Measurements from ENCODE around the gene NLRC5.

NLRC5 gene

GRCh38 chr16:57027067-57027466 is 37.7 kb downstream of the NLRC5 start:
- DNase-seq (ENCODE audit: low spot score): no peak

DNA sequence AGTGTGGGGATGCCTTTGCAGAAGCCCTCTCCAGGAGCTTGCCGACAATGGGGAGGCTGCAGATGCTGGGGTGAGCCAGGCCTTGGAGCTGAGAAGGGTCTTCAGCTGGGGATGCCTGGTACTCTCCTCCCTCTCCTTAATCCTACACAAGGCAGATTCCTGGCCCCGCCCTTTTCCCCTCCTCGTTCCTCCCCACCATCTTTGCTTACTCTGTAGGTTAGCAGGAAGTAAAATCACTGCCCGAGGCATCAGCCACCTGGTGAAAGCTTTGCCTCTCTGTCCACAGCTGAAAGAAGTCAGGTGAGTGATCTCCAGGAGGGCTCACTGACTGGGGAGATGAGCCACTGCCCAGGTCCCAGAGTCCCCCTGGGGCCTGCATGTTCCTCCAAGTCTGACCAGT is 38.7 kb downstream of the NLRC5 start:
- no peak for DNase-seq (ENCODE audit: low spot score)

- DNase-seq (ENCODE audit: low spot score): peak; percentile 37
Measured at GRCh38 chr16:57029161-57030160, 40.1 kb downstream of the NLRC5 start.

GRCh38 chr16:57030346-57030902 is 41.1 kb downstream of the NLRC5 start:
- no peak for DNase-seq (ENCODE audit: low spot score)

DNA sequence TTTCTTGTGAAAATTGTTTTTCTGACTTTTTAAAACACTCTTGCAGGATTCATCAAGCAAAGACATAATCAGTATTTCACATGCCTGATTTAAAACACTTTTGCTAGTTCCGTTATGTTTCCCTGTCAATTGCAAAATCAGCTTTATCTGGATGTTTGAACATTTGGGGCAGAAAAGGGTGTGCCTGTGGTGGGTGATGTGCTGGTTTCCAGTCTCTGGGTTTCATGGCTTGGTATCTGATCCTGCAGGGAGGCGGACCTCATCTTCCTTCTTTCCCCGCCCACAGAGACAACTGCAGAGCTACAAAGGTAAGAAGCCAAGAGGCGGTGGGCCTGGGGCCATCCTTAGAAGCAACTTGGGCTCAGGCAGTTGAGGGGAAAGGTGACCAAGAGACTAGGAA is 41.8 kb downstream of the NLRC5 start:
- DNase-seq (ENCODE audit: low spot score): no peak

DNA sequence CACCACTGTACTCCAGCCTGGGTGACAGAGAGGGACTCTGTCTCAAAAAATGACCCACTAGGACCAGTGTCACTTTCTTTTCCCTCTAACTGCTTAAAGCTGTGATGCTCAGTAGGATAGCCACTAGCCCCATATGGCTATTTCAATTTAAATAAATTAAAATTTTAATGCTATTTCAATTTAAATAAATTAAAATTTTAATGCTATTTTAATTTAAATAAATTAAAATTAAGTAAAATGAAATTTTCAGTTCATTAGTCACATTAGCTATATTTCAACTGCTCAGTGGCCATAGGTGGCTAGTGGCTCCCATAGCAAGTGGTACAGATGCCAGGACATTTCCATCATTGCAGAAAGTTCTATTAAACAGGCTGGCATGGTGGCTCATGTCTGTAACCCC is 43.0 kb downstream of the NLRC5 start:
- DNase-seq (ENCODE audit: low spot score): no peak

DNA sequence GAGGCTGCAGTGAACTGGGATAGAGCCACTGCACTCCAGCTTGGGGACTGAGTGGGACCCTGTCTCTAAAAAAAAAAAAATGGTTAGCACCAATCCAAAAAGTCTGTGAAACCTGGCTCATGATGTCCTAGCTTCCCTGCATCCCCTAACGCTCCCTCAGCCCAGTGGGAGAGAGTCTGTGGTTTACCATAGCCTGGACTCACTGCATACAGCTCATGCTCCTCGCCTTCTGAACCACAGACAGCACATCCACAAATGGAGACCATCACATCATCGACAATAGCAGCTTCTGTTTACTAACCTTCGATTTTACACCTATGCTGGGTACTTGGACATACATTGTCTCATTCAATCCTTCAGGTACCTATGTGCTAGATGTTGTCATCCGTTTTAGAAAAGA is 43.6 kb downstream of the NLRC5 start:
- no peak for DNase-seq (ENCODE audit: low spot score)

GRCh38 chr16:57036315-57036714 is 47.0 kb downstream of the NLRC5 start:
- DNase-seq (ENCODE audit: low spot score): no peak

DNA sequence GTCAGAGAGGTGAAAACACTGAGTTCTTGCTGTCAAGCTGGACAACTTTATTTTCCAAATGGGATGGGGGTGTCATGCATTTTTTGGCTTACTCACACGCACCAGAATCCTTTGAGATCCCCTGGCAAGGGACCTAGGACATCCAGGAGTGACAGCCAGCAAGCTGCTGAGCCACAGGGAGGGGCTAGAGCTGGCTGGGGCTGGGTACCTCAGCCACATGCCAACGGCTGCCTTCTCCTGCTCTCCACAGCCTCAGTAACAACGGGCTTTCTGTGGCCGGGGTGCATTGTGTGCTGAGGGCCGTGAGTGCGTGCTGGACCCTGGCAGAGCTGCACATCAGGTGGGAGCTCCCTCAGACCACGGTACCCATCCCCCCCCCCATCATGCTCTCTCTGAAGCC is 47.6 kb downstream of the NLRC5 start:
- DNase-seq (ENCODE audit: low spot score): no peak

DNA sequence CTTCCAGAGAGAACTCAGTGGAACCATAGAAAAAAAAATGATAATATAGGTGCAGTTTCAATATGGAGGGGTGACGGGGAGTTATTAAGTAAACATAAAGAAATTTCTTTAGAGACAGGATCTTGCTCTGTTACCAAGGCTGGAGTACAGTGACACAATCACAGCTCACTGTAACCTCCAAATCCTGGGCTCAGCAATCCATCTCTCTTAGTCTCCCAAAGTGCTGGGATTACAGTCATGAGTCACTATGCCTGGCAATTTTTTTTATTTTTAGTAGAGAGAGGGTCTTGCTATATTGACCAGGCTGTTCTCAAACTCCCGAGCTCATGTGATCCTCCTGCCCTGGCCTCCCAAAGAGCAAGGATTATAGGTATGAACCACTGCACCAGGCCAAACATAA is 48.8 kb downstream of the NLRC5 start:
- DNase-seq (ENCODE audit: low spot score): no peak

DNA sequence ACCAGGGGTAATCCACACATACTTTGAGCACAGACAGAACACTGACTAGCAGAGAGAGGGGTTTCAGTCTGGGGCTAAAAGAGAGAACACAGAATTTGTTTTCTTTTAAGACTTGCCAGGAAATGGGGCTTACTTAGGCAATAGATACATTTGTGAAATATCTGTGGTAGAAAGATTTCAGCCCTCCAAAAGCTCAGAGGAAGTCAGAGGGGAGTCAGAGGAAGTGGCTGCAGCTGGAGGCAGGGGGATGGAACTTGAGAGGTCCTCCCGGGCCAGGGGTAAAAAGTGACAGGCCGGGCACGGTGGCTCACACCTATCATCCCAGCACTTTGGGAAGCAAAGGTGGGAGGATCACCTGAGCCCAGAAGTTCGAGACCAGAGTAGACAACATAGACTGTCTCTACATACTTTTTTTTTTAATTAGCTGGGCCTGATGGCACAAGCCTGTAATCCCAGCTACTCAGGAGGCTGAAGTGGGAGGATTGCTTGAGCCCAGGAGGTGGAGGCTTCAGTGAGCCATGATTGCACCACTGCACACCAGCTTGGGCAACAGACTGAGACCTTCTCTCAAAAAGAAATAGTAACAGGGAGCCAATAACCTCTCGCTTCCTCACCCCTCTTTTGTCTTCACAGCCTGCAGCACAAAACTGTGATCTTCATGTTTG is 49.9 kb downstream of the NLRC5 start:
- DNase-seq (ENCODE audit: low spot score): peak; percentile 40

GRCh38 chr16:57041182-57042156 is 52.1 kb downstream of the NLRC5 start:
- DNase-seq (ENCODE audit: low spot score): peak; percentile 92

GRCh38 chr16:57042157-57043111 is 53.1 kb downstream of the NLRC5 start:
- DNase-seq (ENCODE audit: low spot score): peak; percentile 90

GRCh38 chr16:57043248-57043647 is 53.9 kb downstream of the NLRC5 start:
- no peak for DNase-seq (ENCODE audit: low spot score)

DNA sequence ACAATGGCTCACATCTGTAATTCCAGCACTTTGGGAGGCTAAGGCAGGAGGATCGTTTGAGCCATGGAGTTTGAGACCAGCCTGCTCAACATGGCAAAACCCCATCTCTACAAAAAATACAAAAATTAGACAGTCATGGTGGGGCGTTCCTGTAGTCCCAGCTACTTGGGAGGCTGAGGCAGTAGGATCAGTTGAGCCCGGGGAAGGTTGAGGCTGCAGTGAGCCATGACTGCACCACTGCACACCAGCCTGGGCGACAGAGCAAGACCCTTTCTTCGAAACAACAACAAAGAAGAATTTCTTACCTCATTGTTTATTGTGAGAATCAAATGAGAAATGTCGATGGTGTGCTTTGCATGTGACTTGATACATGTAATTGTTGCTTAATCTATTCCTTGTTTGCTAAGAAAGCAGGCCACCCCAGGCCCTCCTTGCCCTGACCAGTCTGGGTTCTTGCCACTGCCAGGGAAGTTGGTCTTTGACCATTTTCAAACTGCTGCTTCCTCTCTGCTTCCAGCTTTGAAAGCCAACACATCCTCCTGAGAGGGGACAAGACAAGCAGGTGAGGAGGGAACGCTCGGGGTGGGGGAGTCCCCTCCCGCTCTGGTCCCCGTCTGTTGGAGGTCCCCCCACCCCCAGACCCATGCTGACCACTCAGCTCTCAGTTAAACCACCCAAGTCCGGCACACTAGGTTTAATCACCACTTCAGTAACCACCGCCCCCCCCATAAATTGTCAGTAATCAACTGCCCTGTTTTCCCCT is 55.8 kb downstream of the NLRC5 start:
- DNase-seq (ENCODE audit: low spot score): no peak

- peak; percentile 38 for DNase-seq (ENCODE audit: low spot score)
Measured at GRCh38 chr16:57045694-57046381, 56.5 kb downstream of the NLRC5 start.

DNA sequence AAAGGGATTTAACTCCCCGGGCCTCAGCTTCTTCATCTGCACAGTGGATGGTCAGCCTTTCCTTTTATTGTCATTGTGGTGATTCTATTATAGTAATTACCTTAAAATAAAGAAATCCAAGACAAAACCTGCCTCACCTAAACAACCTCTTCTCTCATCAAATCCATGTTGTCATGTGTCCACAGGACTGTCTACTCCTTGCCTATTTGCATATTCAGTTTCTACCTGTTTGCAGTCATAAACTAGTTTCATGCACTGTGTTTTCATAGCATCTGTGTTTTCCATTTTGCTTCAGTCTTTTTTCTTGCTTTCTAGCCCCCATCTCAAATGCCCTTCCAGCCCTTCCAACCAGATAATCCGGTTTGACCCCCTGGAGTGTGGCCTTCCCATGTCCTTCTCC is 58.7 kb downstream of the NLRC5 start:
- no peak for DNase-seq (ENCODE audit: low spot score)

DNA sequence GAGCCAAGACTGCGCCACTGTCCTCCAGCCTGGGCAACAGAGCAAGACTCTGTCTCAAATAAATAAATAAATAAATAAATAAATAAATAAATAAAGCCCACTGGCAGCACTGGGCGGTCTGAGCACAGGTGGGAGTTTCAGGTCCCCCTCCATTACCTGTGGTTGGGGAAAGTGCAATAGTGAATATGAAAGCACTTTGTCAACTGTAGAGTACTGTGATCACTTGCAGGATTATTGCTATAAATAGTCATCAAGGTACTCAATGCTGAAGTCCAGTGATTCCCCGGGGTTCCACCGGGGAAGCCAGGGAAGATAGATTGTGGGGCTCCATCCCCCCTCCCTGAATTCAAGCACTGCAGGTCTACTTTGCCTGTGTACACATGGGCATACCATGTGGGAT is 60.3 kb downstream of the NLRC5 start:
- no peak for DNase-seq (ENCODE audit: low spot score)

DNA sequence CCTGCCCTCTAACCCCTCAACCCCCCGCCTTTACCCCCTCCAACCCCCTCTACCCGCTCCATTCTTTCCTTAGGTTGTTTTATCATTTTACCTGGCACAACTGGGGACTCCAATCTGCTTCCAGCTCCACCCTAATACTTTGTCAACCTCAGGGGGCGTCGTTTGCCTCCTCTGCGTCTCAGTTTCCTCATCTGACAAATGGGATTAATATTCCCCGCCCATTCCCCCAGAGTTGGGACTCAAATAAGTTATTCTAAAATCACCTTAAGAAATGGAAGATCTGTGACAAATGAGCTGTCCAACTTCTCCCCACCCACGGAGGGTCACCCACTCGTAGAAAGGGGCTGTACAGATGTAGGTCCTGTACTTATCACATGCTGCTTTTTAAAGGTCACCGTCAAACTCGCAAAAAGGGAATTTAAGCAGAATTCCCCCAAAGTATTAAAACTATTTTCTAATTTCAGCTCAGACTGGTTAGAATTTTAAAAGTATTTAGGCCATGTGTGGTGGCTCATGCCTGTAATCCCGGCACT is 62.4 kb downstream of the NLRC5 start:
- no peak for DNase-seq (ENCODE audit: low spot score)

All from CD4-positive, alpha-beta T cell treated with Interleukin-2 at 100 ng/mL for 4 hours (primary cell).